Transverse colon (tissue), 4 donors: ENCODE data around the gene SMG1. TPM values are rescaled to one million over a fixed set of nuclear protein-coding genes. Genes with fewer than 3 reads are reported as not detected.

Experiments used
- DNase-seq: peaks from one replicate; pipeline ENCODE4 v3.0.0-alpha.2; 2019
- H3K27ac ChIP-seq, 4 donors: fragments of 200-600 bp; sonication (generic); 2 replicates each; pipeline ENCODE4 v1.5.1; 2016 to 2018; ENCODE audit warnings: inconsistent platforms in 4 of 4
- H3K27me3 ChIP-seq: fragments of 200-600 bp; sonication (generic); 2 replicates; pipeline ENCODE4 v1.5.1; 2017; ENCODE audit warnings: inconsistent platforms
- H3K36me3 ChIP-seq, 4 donors: fragments of 200-600 bp; sonication (generic); 2 replicates each; pipeline ENCODE4 v1.5.1; 2017 to 2019; ENCODE audit warnings: inconsistent platforms in 4 of 4
- H3K4me1 ChIP-seq, 4 donors: fragments of 200-600 bp; sonication (generic); 2 replicates each; pipeline ENCODE4 v1.5.1; 2017 to 2020; ENCODE audit warnings: inconsistent platforms in 4 of 4
- H3K4me3 ChIP-seq, 4 donors: fragments of 200-600 bp; sonication (generic); 1 replicate in 1 of 4; 2 replicates in 3 of 4; pipeline versions ENCODE4 v1.5.1 to v1.6.1; 2017 to 2019; ENCODE audit warnings: inconsistent platforms in 4 of 4
- H3K9me3 ChIP-seq, 2 donors: fragments of 200-600 bp; sonication (generic); 2 replicates each; pipeline ENCODE4 v1.5.1; 2017 to 2019; ENCODE audit warnings: inconsistent platforms in 2 of 2
- EP300 ChIP-seq: sonication (generic); formaldehyde crosslinking; IDR thresholded peaks from one replicate; pipeline ENCODE4 v1.6.1; 2017; ENCODE audit warnings: antibody characterized with exemption, low read depth
- POLR2A ChIP-seq: fragments of 450-650 bp; IDR thresholded peaks from one replicate; pipeline ENCODE4 v1.6.1; 2016; ENCODE audit warnings: antibody characterized with exemption, mild to moderate bottlenecking, moderate library complexity
- POLR2AphosphoS5 ChIP-seq, 3 donors: sonication (generic); formaldehyde crosslinking; IDR thresholded peaks; one replicate each; pipeline ENCODE4 v1.6.1; 2016; ENCODE audit warnings: antibody characterized with exemption in 3 of 3
- WGBS, 2 donors: methylation state at CpG; one replicate each; pipeline ENCODE4 v1.1.5; 2018; ENCODE audit warnings: low coverage in 1 of 2; 5-methylcytosine and 5-hydroxymethylcytosine counted together
- in situ Hi-C, 4 donors: fragments of 200-750 bp; cut with MboI; loops; one replicate each; pipeline versions ENCODE4 v1.15.0 to v1.15.1; 2017; ENCODE audit warnings: low sequenced_read_pairs in 3 of 4, low pct_ligation_motif_present in 1 of 4, low pct_unique_long_range_greater_than_20kb in 1 of 4
- intact Hi-C: fragments of 100-400 bp; cut with DNase I; formaldehyde crosslinking; loops from one replicate; pipeline ENCODE4 v1.15.1; 2023; ENCODE audit warnings: low total_unique reads
- total RNA-seq, 4 donors: library from RNA; depleted of rRNA; stranded (reverse); fragments of >200 nt; gene quantifications; one replicate each; pipeline ENCODE4 v1.1.0, GENCODE V29; 2016
- TF ChIP-seq, protein P1 (sequence below), 5 experiments: fragments of 200-600 bp in 3 of 5; fragments of 450-650 bp in 2 of 5; sonication (generic) in 3 of 5; IDR thresholded peaks; 1 replicate in 2 of 5; 2 replicates in 3 of 5; pipeline ENCODE4 v1.5.1; 2016 to 2017; ENCODE audit warnings: antibody characterized with exemption in 5 of 5, inconsistent platforms in 3 of 5, mild to moderate bottlenecking in 2 of 5, moderate library complexity in 1 of 5

SMG1 gene
- total RNA-seq, 4 donors from 2014 or later: 115 to 159 (median 127) TPM

DNA sequence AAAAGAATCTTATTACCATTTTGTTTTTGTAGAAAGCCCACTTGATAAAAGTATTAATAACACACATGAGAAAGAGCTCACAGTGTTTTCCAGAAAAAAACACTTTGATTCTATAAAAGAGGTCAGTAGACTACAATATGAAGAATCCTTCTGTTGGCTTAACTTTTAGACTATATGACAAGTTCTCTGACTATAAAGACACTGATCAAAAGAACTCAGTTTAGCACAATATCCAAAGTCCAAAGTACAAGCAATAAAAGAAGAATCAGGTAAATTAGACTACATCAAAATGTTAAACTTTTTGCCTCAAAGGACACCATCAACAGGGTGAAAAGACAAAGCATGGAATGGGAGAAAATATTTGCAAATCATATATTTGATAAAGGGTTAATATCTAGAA lies 11.2 kb upstream of the SMG1 start:
- intact Hi-C loops: no loop called here
- Histone ChIP-seq H3K4me3 (no peak overlapping the region), H3K27me3 (no peaks in the 10 kb centered on the region), H3K36me3 (no peaks in the 10 kb centered on the region), H3K9me3 (no peaks in the 10 kb centered on the region), H3K4me1 (peaks cover 0 to 35% (median 15%) of the 10 kb centered on the region in 4 donors), H3K27ac (no peak overlapping the region)
- DNase-seq: no peak
- in situ Hi-C loops: no loop called here
- TF ChIP-seq EP300: no peak

DNA sequence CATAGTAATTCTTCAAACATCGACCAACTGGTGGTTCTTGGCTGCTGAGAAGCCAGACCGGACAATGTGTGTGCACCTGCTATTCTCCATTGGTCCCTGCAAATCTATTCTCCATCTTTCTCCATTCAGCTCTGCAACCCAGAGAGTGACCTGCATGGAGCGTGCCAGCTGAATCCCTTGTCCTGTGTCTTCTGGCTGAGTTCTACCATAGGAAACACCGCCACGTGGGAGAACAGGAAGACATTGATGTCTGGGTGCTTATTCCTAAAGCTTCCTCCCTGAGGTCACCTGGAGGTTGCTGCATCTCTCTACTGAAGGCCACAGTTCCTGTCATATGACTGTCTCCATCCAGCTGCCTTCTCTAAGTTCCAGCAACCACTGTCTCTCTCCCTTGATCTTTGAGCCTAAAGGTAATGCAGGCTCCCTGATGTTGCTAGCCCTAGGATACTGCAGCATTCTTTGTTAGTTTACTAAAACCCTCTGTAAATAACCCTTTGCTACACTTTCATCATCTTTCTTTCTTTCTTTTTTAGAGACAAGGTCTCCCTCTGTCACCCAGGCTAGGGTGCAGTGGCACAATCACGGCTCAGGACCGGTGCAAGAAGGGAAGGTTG lies 10.6 kb upstream of the SMG1 start:
- Histone ChIP-seq H3K4me1 (peaks cover 0 to 30% (median 10%) of the 10 kb centered on the region in 4 donors), H3K9me3 (no peaks in the 10 kb centered on the region), H3K4me3 (no peak overlapping the region), H3K27me3 (no peaks in the 10 kb centered on the region), H3K27ac (no peak overlapping the region), H3K36me3 (no peaks in the 10 kb centered on the region)
- no peak for DNase-seq
- intact Hi-C loops: no loop called here
- 66 to 75% methylated on average over 3 to 7 of the region's 7 CpGs for WGBS, 2 donors
- in situ Hi-C loops: no loop called here
- TF ChIP-seq POLR2A: no peak
- TF ChIP-seq EP300: no peak
- TF ChIP-seq POLR2AphosphoS5 (IDR thresholded peaks at IDR 0.05): no peak
- TF ChIP-seq, protein P1, sequence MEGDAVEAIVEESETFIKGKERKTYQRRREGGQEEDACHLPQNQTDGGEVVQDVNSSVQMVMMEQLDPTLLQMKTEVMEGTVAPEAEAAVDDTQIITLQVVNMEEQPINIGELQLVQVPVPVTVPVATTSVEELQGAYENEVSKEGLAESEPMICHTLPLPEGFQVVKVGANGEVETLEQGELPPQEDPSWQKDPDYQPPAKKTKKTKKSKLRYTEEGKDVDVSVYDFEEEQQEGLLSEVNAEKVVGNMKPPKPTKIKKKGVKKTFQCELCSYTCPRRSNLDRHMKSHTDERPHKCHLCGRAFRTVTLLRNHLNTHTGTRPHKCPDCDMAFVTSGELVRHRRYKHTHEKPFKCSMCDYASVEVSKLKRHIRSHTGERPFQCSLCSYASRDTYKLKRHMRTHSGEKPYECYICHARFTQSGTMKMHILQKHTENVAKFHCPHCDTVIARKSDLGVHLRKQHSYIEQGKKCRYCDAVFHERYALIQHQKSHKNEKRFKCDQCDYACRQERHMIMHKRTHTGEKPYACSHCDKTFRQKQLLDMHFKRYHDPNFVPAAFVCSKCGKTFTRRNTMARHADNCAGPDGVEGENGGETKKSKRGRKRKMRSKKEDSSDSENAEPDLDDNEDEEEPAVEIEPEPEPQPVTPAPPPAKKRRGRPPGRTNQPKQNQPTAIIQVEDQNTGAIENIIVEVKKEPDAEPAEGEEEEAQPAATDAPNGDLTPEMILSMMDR (IDR thresholded peaks at IDR 0.05): no peak

DNA sequence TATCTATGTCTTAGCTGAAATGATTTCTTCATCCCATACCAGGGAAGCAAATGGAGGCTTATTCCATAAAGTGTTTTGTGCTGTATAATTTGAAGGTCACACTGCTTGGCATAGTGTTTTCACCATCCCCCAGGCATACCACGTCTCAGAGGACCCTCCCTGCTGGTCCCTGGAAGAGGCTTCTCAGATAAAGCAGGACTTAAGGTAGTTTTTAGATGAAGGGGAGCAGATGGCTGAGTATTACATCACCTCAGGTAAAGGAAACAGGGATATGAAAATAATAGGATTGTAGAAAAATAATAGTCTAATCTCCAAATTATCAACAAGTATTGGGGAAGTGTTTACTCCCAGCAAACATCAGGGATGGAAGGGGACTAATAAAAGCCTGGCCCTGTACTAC lies 7.3 kb upstream of the SMG1 start:
- H3K4me3 ChIP-seq: no peak overlapping the region
- no peaks in the 10 kb centered on the region for H3K9me3 ChIP-seq
- peaks cover 0 to 31% (median 10%) of the 10 kb centered on the region in 4 donors for H3K4me1 ChIP-seq
- no peaks in the 10 kb centered on the region for H3K27me3 ChIP-seq
- in situ Hi-C loops (no loop called here), intact Hi-C loops (no loop called here)
- 33% methylated on average over 1 of the region's 1 CpG; no CpG with 5 or more reads in 1 of the 2 donors for WGBS, 2 donors
- H3K27ac ChIP-seq: no peak overlapping the region
- TF ChIP-seq, protein P1 (IDR thresholded peaks at IDR 0.05): no peak
- TF ChIP-seq EP300 (no peak), POLR2AphosphoS5 (IDR thresholded peaks at IDR 0.05) (no peak), POLR2A (no peak)
- H3K36me3 ChIP-seq: no peaks in the 10 kb centered on the region
- no peak for DNase-seq

DNA sequence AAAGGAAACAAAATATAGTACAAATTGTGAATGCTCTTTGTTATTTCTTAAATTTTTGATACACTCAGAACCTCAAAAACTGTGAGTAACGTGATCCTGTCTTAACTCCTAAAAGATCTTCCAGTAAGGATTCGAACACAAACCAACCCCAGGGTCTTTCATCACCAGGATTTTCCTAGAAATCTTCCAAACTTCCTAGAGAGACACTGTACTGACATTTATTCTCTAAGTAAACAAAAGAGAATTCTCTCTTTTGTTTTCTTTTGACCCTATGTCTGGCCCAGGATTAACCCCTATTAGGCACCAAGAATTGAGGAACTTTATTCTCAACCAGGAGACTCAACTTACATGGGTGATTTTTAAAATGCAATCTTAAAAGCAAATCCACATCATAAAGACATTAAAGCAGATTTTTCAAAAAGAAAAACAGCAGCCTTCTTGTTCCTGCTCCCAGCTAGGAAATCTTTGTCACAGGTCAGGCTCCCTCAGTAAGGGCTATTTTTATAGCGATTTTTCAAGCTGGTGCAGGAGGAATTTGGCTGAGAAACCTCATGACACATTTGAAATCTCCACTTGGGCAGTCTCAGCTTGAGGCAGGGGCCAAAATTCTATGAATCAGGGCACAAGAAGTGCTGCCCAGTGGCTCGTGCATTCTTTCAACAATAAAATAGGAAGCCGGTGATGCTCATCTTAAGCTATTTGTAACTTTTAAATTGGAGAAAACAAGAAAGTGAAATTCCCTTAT lies 6.2 kb upstream of the SMG1 start:
- Histone ChIP-seq H3K27me3 (no peaks in the 10 kb centered on the region), H3K36me3 (no peaks in the 10 kb centered on the region), H3K4me3 (no peak overlapping the region), H3K4me1 (peaks cover 0 to 26% (median 8%) of the 10 kb centered on the region in 4 donors), H3K27ac (no peak overlapping the region), H3K9me3 (no peaks in the 10 kb centered on the region)
- intact Hi-C loops (no loop called here), in situ Hi-C loops (no loop called here)
- 55 to 57% methylated on average over 5 of the region's 5 CpGs for WGBS, 2 donors
- DNase-seq: no peak
- TF ChIP-seq, protein P1 (IDR thresholded peaks at IDR 0.05): no peak
- TF ChIP-seq POLR2A (no peak), EP300 (no peak), POLR2AphosphoS5 (IDR thresholded peaks at IDR 0.05) (no peak)
